Measurements from ENCODE around the gene HTR7. TPM values are rescaled to one million over a fixed set of nuclear protein-coding genes. Genes with fewer than 3 reads are reported as not detected.

The HTR7 gene
- total RNA-seq, 1 donor = 9.8 TPM

- no peak for TF ChIP-seq CTCF (IDR thresholded peaks at IDR 0.05; ENCODE audit: extremely low read depth, low read depth, low read length)
- H3K4me2 ChIP-seq (ENCODE audit: insufficient read depth, low read length) = peak overlapping the region; percentile 32
- H3K4me3 ChIP-seq (ENCODE audit: insufficient read depth, low read length) = no peak overlapping the region
- H2AFZ ChIP-seq (ENCODE audit: low read length) = peak overlapping the region; percentile 42
- H3K27ac ChIP-seq (ENCODE audit: low read depth, low read length) = no peak overlapping the region
- no peaks in the 10 kb centered on the region for H3K27me3 ChIP-seq (ENCODE audit: insufficient read depth, low read length)
- no peaks in the 10 kb centered on the region for H3K36me3 ChIP-seq (ENCODE audit: insufficient read depth, low read length)
- no peaks in the 10 kb centered on the region for H4K20me1 ChIP-seq (ENCODE audit: insufficient read depth, low read length)
- no peak for DNase-seq (ENCODE audit: insufficient read length, low spot score, missing footprints)
- H3K79me2 ChIP-seq (ENCODE audit: insufficient read depth, low read length) = no peaks in the 10 kb centered on the region
- no peaks in the 10 kb centered on the region for H3K9me3 ChIP-seq (ENCODE audit: low read depth, low read length)
- peaks cover 8% of the 10 kb centered on the region for H3K4me1 ChIP-seq (ENCODE audit: insufficient read depth, low read length)
These were observed 115.8 kb downstream of the HTR7 start for GRCh38 chr10:90741926-90742565.

GRCh38 chr10:90740265-90740664 is 117.6 kb downstream of the HTR7 start:
- H4K20me1 ChIP-seq (ENCODE audit: insufficient read depth, low read length) = no peaks in the 10 kb centered on the region

GRCh38 chr10:90738885-90739284 is 119.0 kb downstream of the HTR7 start:
- Histone ChIP-seq H3K27ac (ENCODE audit: low read depth, low read length) (no peak overlapping the region), H3K79me2 (ENCODE audit: insufficient read depth, low read length) (no peaks in the 10 kb centered on the region), H4K20me1 (ENCODE audit: insufficient read depth, low read length) (no peaks in the 10 kb centered on the region), H3K9me3 (ENCODE audit: low read depth, low read length) (no peaks in the 10 kb centered on the region), H3K4me1 (ENCODE audit: insufficient read depth, low read length) (peaks cover 8% of the 10 kb centered on the region), H2AFZ (ENCODE audit: low read length) (no peak overlapping the region), H3K36me3 (ENCODE audit: insufficient read depth, low read length) (no peaks in the 10 kb centered on the region), H3K4me3 (ENCODE audit: insufficient read depth, low read length) (no peak overlapping the region), H3K4me2 (ENCODE audit: insufficient read depth, low read length) (no peak overlapping the region), H3K27me3 (ENCODE audit: insufficient read depth, low read length) (no peaks in the 10 kb centered on the region)
- no peak for TF ChIP-seq CTCF (IDR thresholded peaks at IDR 0.05; ENCODE audit: extremely low read depth, low read depth, low read length)
- no peak for DNase-seq (ENCODE audit: insufficient read length, low spot score, missing footprints)

More at GRCh38 chr10:90740265-90740664, 117.6 kb downstream of the HTR7 start:
- no peaks in the 10 kb centered on the region for H3K79me2 ChIP-seq (ENCODE audit: insufficient read depth, low read length)
- no peak overlapping the region for H3K4me2 ChIP-seq (ENCODE audit: insufficient read depth, low read length)
- no peaks in the 10 kb centered on the region for H3K36me3 ChIP-seq (ENCODE audit: insufficient read depth, low read length)
- H3K9me3 ChIP-seq (ENCODE audit: low read depth, low read length) = no peaks in the 10 kb centered on the region
- no peak overlapping the region for H3K27ac ChIP-seq (ENCODE audit: low read depth, low read length)
- H3K4me1 ChIP-seq (ENCODE audit: insufficient read depth, low read length) = peaks cover 8% of the 10 kb centered on the region
- TF ChIP-seq CTCF (IDR thresholded peaks at IDR 0.05; ENCODE audit: extremely low read depth, low read depth, low read length) = no peak
- no peak overlapping the region for H2AFZ ChIP-seq (ENCODE audit: low read length)
- no peak for DNase-seq (ENCODE audit: insufficient read length, low spot score, missing footprints)
- H3K27me3 ChIP-seq (ENCODE audit: insufficient read depth, low read length) = no peaks in the 10 kb centered on the region
- H3K4me3 ChIP-seq (ENCODE audit: insufficient read depth, low read length) = no peak overlapping the region

- Histone ChIP-seq H3K27me3 (ENCODE audit: insufficient read depth, low read length) (no peaks in the 10 kb centered on the region), H3K4me1 (ENCODE audit: insufficient read depth, low read length) (no peaks in the 10 kb centered on the region), H3K36me3 (ENCODE audit: insufficient read depth, low read length) (no peaks in the 10 kb centered on the region), H3K9me3 (ENCODE audit: low read depth, low read length) (no peaks in the 10 kb centered on the region), H3K4me2 (ENCODE audit: insufficient read depth, low read length) (no peak overlapping the region), H3K79me2 (ENCODE audit: insufficient read depth, low read length) (no peaks in the 10 kb centered on the region), H3K27ac (ENCODE audit: low read depth, low read length) (no peak overlapping the region), H3K4me3 (ENCODE audit: insufficient read depth, low read length) (no peak overlapping the region), H2AFZ (ENCODE audit: low read length) (no peak overlapping the region), H4K20me1 (ENCODE audit: insufficient read depth, low read length) (no peaks in the 10 kb centered on the region)
- TF ChIP-seq CTCF (IDR thresholded peaks at IDR 0.05; ENCODE audit: extremely low read depth, low read depth, low read length) = no peak
- no peak for DNase-seq (ENCODE audit: insufficient read length, low spot score, missing footprints)
These were observed 123.4 kb downstream of the HTR7 start for GRCh38 chr10:90734415-90734814.
